GM21390 (cell line): Measurements from ENCODE around the gene TRAF3.
A peak's percentile ranks its signal among the peaks of the same experiment; 100 is the strongest.

Source experiments
- ATAC-seq: cut with Tn5 transposase; IDR thresholded peaks from one replicate; pipeline ENCODE4 v1.9.1; 2021; ENCODE audit not compliant: unreplicated experiment

TRAF3 gene

GRCh38 chr14:102776761-102777710 lies at the start of gene TRAF3:
Gene TRAF3, plus strand, starts transcription at chr14:102777449. Its CDS starts 92,753 bp downstream, at chr14:102870202.
- ATAC-seq: peak; percentile 40

DNA sequence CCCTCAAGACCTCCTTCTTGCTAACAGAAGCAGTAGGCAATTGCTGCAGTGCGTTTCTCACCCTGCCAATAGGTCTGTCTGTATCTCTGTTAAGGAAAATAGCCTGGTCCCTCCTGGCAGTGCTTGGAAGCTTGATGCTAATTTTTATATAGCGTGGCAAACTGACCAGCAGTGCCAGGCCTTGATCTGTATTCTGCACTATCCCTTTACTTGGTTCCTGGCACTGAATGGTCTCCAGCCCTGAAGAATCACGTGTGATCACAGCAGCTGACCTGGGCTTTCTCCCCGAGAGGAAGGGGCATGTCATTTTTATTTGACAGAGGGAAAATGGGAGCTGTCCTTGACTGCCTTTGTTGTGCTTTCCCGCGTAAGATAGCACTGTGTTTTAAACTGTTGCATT lies 48.7 kb upstream of the TRAF3 start:
- ATAC-seq: no peak

- no peak for ATAC-seq
Observed at GRCh38 chr14:102729268-102729667, 48.0 kb upstream of the TRAF3 start.

DNA sequence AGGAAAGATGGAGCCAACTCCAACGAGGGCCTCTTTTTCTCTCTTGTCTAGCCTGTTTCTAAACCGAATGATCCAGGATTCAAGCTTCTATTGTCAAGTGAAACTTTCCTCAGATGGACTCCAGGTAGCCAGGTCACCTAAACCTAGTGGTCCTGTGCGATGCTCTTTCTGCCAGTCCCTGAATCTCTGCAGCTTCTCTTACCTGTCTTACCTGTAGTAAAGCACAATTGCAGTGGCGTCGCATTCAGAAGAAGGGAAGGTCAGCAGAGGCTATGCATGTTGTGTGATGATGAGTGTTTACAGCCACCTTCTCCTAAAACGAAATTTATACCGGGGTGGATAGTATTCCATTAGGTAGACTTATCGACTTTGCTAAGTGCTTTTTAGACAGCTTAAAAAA lies 47.4 kb upstream of the TRAF3 start:
- no peak for ATAC-seq

DNA sequence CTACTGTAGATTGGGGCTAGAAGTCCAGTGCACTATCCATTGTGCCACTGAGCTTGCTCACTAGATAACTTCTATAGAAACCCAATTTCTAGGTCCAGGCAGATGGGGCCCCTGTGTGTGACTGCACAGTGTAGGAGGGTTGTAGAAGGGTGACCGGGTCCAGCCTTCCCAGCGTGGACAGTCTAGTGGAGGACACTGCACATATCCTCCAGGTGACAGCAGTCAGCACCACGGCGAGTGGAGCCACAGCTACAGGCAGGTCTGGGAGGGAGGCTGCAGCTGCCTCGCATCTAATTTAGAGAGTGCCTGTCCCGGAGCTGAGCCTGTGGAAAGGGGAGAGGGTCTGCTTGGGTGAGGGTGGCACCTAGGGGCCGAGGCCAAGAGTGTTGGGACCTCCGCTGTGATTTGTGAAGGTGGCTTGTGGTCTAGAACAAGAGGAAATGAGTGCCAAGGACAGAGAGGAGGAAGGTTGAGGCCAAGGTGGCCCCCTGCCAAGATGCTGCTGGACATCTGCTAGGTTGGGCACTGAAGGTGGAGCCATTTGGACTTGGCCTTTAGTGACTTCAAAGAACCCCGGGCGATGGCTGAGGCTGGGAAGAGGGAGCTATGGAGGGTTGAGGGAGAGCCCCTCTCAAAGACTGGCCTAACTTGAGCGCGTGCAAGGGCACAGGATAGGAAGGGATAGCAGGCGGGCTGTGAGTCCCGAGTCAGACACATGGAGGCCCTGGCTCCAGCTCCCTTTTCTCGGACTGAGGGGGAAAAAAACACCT lies 46.0 kb upstream of the TRAF3 start:
- ATAC-seq: no peak

- ATAC-seq: no peak
Observed at GRCh38 chr14:102731871-102732800, 45.1 kb upstream of the TRAF3 start.

GRCh38 chr14:102732924-102733323 lies 44.3 kb upstream of the TRAF3 start:
- no peak for ATAC-seq

GRCh38 chr14:102733326-102733725 lies 43.9 kb upstream of the TRAF3 start:
- no peak for ATAC-seq

GRCh38 chr14:102734436-102734835 lies 42.8 kb upstream of the TRAF3 start:
- ATAC-seq: no peak

DNA sequence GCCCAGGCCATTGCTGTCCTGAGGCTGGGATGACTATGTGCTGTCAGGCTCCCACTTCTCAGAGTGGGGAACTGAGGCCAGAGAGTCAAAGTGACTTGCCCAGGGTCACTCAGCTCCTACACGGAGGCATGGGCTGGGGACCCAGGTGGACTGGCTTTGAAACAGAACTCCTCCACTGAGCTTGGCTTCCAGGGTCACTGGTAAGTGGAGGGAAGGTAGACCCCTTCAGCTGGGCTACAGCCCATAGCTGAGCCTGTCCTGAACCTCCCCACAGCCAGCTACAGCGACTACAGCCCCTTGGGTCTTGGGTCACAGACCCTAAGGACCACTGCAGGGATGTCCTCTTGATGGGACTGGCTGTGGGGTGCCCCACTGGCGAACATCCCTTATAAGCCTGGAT lies 40.3 kb upstream of the TRAF3 start:
- ATAC-seq: no peak

- no peak for ATAC-seq
Observed at GRCh38 chr14:102737402-102738372, 39.6 kb upstream of the TRAF3 start.

DNA sequence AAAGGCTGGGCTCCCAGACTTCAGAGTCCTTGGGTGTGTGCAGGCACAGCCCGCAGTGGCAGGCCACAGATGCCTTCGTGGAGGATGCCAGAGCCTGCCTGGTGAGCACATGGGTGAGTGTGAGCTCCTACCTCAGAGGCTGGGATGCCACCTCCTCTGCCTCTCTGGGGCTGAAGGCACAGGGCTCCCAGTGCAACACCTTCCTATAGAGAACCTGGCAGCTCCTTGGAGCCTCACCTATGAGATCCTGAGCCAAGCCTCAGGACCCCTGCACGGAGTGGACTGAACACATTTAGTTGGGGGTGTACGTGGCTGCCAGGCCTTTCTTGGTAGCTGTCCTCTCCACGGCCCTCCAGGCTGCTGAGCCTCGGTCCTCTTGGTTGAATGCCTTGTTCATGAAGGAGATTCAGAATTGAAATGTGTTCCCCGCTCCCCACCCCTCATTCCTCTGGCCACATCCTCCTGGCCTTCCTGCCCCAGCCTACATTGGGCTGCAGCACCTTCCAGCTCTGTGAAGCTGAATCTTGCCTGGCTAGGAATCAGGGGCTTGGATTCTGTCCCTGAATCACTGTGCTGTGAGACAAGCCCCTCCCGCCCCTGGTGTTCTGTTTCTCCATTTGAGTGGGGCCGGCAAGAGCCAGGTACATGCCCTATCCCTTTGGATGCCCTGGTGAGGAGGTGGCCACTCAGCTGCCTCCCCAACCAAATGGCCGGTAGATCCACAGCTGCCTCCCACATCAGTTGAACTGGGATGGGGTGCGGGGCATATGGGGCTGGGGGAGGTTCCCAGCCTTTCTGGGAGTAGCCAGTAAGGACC lies 38.7 kb upstream of the TRAF3 start:
- ATAC-seq: no peak

DNA sequence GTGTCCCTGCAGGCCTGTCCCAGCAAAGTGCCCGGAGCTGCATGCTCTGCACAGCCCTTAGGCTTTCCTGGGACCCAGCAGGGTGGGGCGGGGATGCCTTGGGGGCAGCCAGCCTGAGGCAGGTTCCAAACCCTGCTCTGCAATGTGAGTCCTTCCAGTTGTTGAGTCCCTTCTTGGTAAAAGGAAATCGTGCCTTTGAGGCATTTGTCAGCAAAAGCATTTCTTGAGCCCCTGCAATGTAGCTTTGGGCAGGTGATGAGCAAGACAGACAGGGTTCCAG lies 38.1 kb upstream of the TRAF3 start:
- ATAC-seq: no peak

- ATAC-seq: no peak
Observed at GRCh38 chr14:102746634-102747438, 30.4 kb upstream of the TRAF3 start.

DNA sequence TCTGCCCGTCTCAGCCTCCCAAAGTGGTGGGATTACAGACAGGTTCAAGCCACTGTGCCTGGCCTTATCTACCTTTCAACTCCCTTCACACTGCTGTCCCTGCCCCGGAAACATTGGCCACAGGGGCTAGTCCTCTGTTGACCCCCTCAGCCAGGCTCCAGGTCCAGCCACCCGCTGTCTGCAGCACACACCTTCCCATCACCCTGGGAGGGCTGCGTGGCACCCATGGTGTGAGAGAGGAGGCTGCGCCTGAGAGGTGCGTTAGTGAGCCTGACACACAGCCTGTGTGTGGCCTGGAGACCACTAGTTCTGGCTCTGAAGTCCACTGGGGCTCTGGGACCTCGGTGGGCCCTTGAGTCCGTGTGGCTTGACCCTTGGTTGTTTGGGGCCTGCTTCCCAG lies 28.4 kb upstream of the TRAF3 start:
- no peak for ATAC-seq

DNA sequence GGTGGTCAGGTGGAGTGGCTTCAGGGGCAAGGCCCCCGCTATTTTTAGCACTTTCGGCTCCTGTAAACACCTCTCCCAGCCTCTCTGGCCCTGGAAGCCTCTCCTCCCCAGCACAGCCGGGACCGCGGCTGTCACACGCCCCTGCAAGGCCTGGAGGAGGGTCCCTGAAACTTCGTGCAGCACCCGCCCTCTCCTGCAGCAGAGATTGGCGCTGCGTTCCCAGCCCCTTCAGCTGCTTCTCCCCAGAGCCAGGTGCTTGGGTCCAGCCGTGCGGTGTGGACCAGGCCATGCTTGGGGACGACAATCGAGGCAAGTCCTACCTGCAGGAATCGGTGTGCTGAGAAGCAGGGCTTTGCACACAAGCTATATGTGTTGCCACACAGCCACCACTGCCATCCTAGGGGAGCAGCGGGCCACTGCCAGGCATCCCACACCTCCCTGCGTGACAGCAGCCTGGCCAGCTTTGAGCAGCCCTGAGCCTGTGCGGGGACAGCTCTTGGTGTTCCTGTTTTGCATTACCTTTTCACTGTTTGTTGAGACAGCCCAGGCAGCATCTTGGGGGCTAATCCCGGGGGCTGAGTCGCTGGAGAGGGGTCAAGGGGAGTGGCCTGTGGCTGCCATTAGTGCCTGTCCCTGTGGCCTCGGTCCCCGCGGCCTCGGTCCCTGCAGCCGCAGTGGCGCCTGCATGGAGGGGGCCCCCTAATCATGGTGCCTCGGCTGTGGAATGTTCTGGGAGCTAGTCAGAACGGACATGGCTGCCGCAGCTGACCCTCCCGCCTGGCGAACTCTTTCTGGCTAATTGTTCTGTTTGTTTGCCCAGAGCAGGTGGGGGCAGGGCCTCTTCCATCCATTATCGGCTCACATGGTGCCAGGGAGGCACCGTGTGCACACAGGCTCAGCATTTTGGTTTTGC lies 27.6 kb upstream of the TRAF3 start:
- ATAC-seq: no peak

DNA sequence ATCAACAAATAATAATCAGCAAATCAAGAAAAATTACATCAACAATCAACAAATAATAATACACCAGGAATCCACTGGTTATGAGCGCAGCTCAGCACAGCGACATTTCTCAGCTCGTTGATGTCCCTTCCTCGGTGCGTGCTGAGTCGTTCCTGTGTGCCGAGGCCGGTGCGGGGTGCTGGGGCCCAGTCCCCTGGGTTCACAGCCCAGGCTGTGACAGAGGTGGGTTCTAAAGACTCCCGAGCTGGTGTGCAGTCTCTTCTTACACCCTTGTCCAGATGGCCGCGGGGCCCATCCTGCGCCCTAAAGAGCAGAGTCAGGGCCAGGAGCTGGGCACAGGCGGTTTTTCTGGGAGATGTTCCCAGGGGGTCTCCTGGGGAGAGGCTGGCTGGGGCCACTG lies 26.9 kb upstream of the TRAF3 start:
- ATAC-seq: no peak
